SU-DHL-6 (cell line): ENCODE results near the gene KDM1B.

ENCODE experiments used
- EZH2phosphoT487 ChIP-seq: fragments of 200-600 bp; sonication (generic), shearing (Covaris generic); conservative IDR thresholded peaks from 2 replicates; pipeline ENCODE4 v1.6.1; 2018; ENCODE audit warnings: mild to moderate bottlenecking, antibody characterized with exemption, low read length, moderate library complexity, mixed read lengths
- TF ChIP-seq, protein P1 (sequence below): fragments of 200-600 bp; sonication (generic); IDR thresholded peaks from one replicate; pipeline ENCODE4 v1.5.1; 2017; ENCODE audit warnings: antibody characterized with exemption, mild to moderate bottlenecking, low read length, moderate library complexity; ENCODE audit not compliant: insufficient read depth, poor library complexity, severe bottlenecking

DNA sequence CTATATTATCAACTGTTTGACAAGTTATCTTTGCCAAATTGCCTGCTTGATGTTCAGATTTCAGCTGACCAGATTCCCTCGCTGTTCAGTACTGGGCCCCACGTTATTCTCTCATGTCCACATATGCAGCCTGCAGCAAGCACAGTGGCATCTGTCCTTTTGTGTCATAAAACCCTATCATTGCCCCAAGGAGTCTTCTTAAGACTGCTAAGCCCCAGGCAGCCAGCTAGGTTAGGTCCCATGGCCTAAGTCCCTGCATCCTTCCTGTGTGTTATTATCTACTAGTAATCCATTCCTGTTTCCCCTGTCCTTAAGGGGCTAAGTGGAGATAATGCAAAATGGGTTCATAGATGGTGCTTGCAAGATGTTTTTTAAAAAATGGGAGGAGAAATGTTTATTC, 7.2 kb downstream of the KDM1B start:
- TF ChIP-seq, protein P1, sequence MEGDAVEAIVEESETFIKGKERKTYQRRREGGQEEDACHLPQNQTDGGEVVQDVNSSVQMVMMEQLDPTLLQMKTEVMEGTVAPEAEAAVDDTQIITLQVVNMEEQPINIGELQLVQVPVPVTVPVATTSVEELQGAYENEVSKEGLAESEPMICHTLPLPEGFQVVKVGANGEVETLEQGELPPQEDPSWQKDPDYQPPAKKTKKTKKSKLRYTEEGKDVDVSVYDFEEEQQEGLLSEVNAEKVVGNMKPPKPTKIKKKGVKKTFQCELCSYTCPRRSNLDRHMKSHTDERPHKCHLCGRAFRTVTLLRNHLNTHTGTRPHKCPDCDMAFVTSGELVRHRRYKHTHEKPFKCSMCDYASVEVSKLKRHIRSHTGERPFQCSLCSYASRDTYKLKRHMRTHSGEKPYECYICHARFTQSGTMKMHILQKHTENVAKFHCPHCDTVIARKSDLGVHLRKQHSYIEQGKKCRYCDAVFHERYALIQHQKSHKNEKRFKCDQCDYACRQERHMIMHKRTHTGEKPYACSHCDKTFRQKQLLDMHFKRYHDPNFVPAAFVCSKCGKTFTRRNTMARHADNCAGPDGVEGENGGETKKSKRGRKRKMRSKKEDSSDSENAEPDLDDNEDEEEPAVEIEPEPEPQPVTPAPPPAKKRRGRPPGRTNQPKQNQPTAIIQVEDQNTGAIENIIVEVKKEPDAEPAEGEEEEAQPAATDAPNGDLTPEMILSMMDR, result no peak
- no peak for TF ChIP-seq EZH2phosphoT487
